GM18517 (cell line): ENCODE measurements around the gene AK3.
A peak's percentile ranks its signal among the peaks of the same experiment; 100 is the strongest.

Source experiments
- ATAC-seq: cut with Tn5 transposase; IDR thresholded peaks from one replicate; pipeline ENCODE4 v1.9.1; 2021; ENCODE audit warnings: mild to moderate bottlenecking, moderate library complexity; ENCODE audit not compliant: unreplicated experiment

The AK3 gene

DNA sequence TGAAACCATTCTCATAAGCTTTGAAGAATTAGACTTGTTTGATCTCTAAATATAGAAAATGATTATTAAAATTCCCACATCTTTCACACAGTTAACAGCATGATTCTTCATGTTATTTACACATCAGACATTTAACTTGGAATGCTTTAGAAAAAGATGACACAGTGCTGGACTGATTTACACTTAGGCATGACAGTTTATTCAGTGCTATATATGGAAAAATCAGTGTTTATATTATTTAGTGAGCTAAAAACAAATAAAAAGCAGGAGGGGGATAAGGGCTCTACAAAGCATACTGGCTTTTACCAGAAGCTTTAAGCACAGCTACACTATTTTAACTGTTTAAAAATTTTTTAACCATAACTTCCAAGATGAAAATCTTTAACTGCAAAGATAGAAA, 31.6 kb downstream of the AK3 start:
- no peak for ATAC-seq

GRCh38 chr9:4706971-4707622, 33.9 kb downstream of the AK3 start:
- ATAC-seq: no peak

GRCh38 chr9:4706021-4706420, 35.0 kb downstream of the AK3 start:
- ATAC-seq: no peak

GRCh38 chr9:4704129-4704528, 36.9 kb downstream of the AK3 start:
- ATAC-seq: no peak

- ATAC-seq: no peak
Observed at GRCh38 chr9:4701526-4701925, 39.5 kb downstream of the AK3 start.

DNA sequence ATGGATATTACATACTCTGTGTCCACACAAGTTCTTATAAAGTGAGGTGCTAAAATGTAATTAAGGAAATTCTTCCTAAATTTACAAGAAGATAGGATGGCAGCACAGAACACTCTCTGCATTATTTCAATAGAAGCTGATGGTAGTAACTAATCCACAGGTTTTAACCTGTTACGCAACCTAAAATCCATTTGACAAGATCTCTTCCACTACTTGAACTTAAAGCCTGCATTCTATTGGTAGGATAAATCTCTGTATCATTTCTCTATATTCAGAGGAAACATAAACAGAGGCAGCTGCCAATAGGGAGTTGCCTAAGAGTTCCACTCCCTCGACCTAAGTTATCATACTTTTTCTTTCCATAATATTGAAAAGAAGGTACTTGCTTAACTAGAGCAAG, 40.1 kb downstream of the AK3 start:
- no peak for ATAC-seq

GRCh38 chr9:4700091-4700490, 40.9 kb downstream of the AK3 start:
- ATAC-seq: no peak

DNA sequence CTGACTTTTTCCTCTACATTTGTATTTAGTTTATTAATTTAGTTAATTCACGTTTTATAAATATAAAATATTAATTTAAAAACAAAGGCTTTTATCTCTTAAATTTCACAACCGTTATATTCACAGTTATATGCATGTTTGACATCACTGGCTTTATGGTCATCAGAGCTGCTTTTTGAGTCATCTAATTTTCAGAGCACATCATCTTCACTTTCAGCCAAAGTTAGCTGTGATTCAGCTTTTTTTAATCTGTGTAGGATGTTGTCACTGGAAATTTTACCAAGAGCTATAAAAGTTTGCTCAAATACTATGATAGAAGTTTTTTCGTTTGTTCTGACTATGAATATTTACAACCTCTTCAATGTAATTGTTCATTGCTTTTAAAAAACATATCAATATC, 49.2 kb downstream of the AK3 start:
- no peak for ATAC-seq

DNA sequence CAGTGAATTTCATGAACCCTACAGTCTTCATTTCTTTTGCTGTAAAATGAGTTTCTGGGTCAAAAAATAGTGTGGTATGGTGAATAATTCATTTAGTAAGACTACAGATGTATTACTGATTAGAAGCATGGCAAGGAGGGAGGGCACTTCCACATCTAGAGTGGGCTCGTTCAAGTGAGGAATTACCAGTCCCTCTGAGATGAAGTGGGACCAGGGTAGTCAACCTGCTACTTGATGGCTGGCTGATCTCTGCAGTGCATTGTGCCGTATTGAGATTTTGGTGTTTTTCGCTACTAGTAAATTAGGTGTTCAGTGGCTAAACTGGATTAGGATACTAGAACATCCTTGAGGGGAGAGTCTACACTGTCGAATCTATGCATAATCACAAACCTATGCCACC, 50.9 kb downstream of the AK3 start:
- peak; percentile 33 for ATAC-seq

DNA sequence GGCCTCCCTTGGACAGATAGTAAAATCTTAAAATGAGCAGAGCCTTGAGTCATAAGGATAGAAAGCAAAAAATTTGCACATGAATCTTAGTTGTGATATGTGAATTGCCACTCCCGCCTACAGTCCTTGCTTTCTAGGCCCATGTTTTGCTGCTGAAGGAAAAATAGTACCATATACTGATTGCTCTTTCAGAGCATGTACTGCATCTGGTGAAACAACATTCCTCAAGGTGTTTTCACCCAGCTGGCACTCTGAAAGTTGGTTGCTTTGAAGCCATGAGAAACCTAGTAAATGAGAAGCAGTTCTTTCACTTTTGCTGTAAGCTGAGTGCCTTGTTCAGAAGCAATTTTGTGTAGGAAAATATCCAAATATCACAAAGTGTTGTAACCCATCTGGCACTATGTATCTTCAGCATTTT, 51.3 kb downstream of the AK3 start:
- peak; percentile 75 for ATAC-seq

GRCh38 chr9:4689021-4689420, 52.0 kb downstream of the AK3 start:
- ATAC-seq: no peak

DNA sequence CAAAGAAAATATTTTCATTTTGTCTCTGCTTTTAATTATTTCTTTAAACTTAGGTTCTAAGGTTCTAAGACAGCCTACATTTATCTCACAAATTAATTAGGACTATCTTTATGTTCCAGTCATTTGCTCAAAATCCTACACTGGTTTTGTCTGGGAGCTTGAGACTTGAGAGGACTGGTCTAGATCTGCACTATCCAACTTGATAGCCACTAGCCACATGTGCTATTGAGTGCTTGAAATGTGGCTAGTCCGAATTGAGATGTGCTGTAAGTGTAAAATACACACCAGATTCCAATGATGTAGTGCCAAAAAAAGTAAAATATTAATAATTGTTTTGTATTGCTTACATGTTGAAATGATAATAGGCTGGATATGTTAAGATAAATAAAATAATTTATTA, 54.4 kb downstream of the AK3 start:
- ATAC-seq: no peak

GRCh38 chr9:4686112-4686511, 54.9 kb downstream of the AK3 start:
- ATAC-seq: no peak

- no peak for ATAC-seq
Observed at GRCh38 chr9:4684820-4685219, 56.2 kb downstream of the AK3 start.

DNA sequence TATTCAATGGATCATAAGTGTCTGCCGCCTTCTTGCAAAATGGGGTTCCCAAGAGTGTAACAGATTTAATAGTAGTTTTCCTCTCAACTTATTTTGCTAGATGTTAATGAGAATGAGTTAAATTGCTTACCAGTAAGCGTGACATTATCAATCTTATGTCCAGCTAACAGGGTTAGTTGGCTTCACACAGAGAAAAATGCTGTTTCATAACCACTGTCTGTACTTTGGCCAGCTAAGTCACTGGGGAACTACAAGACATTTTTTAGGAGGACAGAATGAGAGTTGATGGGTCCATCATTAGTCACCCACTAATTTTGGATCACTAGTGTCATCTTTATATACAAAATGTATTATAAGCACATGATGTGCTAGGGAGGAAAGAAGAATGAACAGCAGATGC, 60.3 kb downstream of the AK3 start:
- ATAC-seq: no peak

DNA sequence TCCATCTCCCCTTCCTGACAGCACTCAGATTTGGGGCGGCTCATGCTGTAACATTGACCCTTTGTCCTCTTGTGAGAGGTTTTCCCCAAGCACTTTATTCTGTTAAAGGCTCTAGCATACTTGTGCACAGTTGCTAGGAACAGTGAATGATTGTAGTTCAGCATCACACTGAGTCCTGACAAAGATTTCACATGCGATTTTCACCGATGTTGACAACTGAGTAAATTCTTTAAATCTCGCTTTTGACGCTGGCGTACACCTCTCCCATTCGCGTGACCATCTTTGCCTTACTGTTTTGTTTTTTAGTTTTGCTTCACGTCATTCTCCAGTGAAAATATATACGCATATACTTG, 60.9 kb downstream of the AK3 start:
- peak; percentile 4 for ATAC-seq

DNA sequence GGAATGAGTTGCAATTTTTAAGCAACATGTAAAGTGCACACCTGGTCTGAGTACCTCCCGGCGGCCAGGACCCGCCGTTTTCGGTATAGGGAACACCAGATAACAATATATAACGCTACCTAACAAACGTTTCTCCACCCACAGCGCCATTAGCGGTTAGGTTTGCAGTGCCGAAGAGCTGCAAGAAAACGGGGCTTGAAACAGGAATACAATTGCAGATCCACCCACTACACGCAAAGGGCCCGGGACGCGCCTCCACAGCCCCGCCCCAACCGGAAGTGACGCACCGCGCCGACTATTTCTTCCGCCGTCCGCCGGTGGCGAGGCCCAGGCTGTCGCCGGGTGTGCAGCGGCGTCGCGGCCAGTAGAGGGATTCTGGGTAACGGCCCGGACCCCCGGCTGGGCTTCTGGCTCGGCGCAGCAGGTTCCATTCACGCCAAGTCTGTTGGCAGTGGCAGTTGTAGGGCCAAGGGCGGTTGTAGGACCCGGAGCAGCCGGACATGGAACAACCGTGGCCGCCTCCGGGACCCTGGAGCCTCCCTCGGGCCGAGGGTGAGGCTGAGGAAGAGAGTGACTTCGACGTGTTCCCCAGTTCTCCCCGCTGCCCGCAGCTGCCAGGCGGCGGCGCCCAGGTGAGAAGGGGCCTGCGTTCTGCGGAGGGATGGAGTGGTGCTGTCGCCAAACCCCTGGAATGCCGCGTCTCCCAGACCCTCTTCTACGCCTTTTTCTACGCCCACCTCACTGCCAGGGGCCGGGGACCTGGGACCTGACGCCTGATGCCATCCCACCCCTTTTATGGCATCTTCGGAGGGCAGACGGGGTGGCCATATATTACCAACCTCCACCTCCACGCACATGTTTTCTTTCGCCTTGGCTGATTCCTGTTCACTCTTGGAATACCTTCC, 61.5 kb downstream of the AK3 start, which contains the start of gene CDC37L1:
TSS of gene CDC37L1 (plus strand) at position 302 of the 905 bp plus-strand sequence. CDS start at position 501, 199 bp downstream.
- ATAC-seq: peak; percentile 93

DNA sequence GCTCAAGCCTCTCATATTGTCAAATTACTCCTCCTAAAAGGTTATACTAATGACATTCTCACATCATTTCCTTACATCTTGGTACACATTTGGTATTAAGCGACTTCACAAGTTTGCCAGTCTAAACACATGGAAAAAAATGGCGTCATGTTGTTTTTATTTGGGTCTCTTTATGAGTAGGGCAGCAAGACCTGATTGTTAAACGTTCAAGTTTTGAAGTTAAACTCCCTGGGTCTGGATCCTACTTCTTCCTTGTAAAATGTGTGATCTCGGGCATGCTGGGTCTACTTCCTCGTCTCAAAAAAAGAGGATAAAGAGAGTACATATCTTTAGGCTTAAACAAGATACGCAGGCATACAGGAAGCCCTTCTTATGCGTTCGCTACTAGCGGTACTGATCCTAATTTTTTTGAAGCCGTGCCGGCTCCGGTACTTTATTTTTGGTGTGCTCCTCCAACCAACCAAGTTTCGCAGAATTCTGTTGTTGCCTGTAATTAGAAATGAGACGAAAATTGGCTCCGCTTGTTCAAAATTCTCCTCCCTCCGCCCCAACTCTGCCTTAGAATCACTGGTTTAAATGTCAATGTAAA, 62.2 kb downstream of the AK3 start:
- peak; percentile 6 for ATAC-seq

DNA sequence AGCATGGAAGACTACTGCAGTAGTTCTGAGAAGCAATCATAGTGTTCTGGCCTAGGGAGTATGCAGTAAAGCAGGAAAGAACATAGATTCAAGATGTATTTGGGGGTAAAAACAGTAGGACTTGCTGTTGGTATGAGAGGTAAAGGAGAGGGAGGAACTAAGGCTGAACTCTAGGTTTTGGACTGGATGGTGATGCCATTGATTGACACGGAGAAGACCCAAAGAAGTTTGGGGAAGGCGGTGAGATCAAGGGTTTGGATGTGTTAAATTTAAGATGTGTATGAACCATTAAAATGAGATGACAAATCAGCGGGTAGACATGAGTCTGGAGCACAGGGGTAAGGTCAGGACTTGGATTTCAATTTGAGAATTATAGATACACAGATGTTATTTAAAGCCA, 63.6 kb downstream of the AK3 start:
- ATAC-seq: no peak

- no peak for ATAC-seq
Observed at GRCh38 chr9:4674783-4675182, 66.2 kb downstream of the AK3 start.

DNA sequence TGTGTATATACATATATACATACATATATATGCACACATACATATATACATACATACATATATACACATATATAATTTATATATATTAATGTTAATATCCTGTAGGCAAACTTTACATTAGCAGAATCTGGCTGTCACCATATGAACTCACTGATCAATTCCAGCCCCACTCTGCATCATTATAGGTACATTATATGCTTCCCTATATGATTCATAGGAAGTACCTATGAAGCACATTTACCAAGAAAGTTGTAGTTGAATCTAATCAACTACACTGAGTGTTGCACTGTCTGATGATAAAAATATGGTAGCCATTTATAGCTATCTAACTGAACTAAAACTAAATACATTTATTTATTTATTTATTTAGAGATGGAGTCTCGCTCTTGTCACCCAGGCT, 69.3 kb downstream of the AK3 start:
- no peak for ATAC-seq

GRCh38 chr9:4670591-4670990, 70.4 kb downstream of the AK3 start:
- no peak for ATAC-seq
